ENCODE data around the gene ANKRD13B. TPM values are rescaled to one million over a fixed set of nuclear protein-coding genes. Genes with fewer than 3 reads are reported as not detected.

ANKRD13B gene
- total RNA-seq, 1 donor from 2014 or later = 16.7 TPM

GRCh38 chr17:29625037-29625750, 32.3 kb downstream of the ANKRD13B start:
- H3K27ac ChIP-seq = no peak overlapping the region
- no peaks in the 10 kb centered on the region for H3K27me3 ChIP-seq
- intact Hi-C loops (cut with DNase I) = no loop called here
- peaks cover 0 to 6% of the 10 kb centered on the region in 2 donors for H3K4me1 ChIP-seq
- H3K4me3 ChIP-seq = no peak overlapping the region
- TF ChIP-seq, protein P1, sequence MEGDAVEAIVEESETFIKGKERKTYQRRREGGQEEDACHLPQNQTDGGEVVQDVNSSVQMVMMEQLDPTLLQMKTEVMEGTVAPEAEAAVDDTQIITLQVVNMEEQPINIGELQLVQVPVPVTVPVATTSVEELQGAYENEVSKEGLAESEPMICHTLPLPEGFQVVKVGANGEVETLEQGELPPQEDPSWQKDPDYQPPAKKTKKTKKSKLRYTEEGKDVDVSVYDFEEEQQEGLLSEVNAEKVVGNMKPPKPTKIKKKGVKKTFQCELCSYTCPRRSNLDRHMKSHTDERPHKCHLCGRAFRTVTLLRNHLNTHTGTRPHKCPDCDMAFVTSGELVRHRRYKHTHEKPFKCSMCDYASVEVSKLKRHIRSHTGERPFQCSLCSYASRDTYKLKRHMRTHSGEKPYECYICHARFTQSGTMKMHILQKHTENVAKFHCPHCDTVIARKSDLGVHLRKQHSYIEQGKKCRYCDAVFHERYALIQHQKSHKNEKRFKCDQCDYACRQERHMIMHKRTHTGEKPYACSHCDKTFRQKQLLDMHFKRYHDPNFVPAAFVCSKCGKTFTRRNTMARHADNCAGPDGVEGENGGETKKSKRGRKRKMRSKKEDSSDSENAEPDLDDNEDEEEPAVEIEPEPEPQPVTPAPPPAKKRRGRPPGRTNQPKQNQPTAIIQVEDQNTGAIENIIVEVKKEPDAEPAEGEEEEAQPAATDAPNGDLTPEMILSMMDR (IDR thresholded peaks at IDR 0.05) = no peak
- DNase-seq (ENCODE audit: low spot score in 2 of 2) = no peak
- no peaks in the 10 kb centered on the region for H3K9me3 ChIP-seq
- H3K36me3 ChIP-seq = no peaks in the 10 kb centered on the region

DNA sequence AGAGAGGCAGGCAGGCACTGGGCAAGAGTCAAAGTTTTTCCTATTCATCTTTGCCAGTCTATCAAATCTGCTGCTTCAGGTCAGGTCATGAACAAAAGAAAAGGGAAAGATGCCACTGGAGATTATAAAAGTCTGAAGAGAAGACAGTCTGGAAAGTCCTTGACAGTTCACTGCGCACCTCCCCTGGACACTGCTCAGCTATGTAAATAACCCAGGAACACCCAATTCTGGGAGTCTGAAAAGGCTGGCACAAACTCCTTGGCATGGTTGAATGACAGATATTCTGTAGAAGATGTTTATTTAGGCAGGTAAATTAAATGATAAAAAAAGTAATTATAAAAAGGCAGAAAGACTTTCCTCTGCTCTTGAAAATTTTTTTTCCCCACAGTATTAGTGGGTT, 35.0 kb downstream of the ANKRD13B start:
- H3K4me3 ChIP-seq = no peak overlapping the region
- intact Hi-C loops (cut with DNase I) = no loop called here
- no peak for DNase-seq (ENCODE audit: low spot score in 2 of 2)
- no peaks in the 10 kb centered on the region for H3K9me3 ChIP-seq
- no peaks in the 10 kb centered on the region for H3K4me1 ChIP-seq
- TF ChIP-seq, protein P1 (IDR thresholded peaks at IDR 0.05) = no peak
- H3K27ac ChIP-seq = no peak overlapping the region
- H3K27me3 ChIP-seq = no peaks in the 10 kb centered on the region
- H3K36me3 ChIP-seq = peaks cover 12 to 14% of the 10 kb centered on the region in 2 donors

DNA sequence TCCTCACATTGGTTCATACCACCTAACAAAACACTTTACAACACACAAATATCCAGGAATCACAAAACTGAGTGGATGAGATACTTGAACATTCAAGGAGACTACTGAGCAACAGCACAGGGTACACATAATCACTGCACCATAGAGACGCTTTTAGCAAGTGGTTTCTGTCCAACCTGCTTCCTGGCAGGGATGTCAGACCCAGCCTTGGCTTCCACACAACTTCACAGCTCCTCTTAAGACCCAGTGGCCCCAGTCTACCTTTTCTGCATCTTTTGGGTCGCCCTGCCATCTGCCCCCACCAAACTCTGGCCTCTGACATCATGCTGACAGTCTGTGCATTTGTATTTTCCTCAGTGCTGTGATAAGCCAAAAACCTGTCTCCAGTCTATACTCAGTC, 35.7 kb downstream of the ANKRD13B start:
- intact Hi-C loops (cut with DNase I) = no loop called here

DNA sequence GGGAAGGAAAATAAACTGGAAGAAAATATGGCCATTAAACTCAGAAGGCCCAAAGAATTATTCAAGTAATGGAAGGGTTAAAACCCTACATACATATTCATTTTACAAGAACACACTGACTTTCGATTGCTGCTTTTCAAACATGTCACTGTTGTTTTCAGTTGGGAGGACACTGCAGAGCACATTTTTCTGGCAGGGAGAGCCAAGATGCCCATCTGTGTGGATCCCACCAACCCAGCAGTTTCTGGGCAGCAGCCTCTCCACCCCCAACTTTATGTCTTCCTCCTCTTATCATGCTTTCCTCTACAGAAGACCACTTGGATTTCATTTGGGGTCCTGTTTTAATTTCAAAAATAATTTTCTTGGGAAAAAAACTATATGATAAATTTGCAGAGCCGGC, 36.9 kb downstream of the ANKRD13B start:
- Histone ChIP-seq H3K27ac (no peak overlapping the region), H3K36me3 (peaks cover 12 to 14% of the 10 kb centered on the region in 2 donors)
- intact Hi-C loops (cut with DNase I) = no loop called here

More for the DNA sequence above, 35.7 kb downstream of the ANKRD13B start:
- Histone ChIP-seq H3K27me3 (no peaks in the 10 kb centered on the region), H3K9me3 (no peaks in the 10 kb centered on the region), H3K4me3 (no peak overlapping the region), H3K36me3 (peaks cover 12 to 14% of the 10 kb centered on the region in 2 donors), H3K4me1 (no peaks in the 10 kb centered on the region), H3K27ac (no peak overlapping the region)
- TF ChIP-seq, protein P1 (IDR thresholded peaks at IDR 0.05) = no peak
- DNase-seq (ENCODE audit: low spot score in 2 of 2) = no peak

GRCh38 chr17:29630630-29631193, 37.8 kb downstream of the ANKRD13B start:
- Histone ChIP-seq H3K36me3 (peaks cover 12 to 14% of the 10 kb centered on the region in 2 donors), H3K4me3 (no peak overlapping the region), H3K27ac (no peak overlapping the region), H3K27me3 (no peaks in the 10 kb centered on the region), H3K4me1 (no peaks in the 10 kb centered on the region), H3K9me3 (no peaks in the 10 kb centered on the region)
- no peak for DNase-seq (ENCODE audit: low spot score in 2 of 2)
- TF ChIP-seq, protein P1 (IDR thresholded peaks at IDR 0.05) = no peak
- intact Hi-C loops (cut with DNase I) = no loop called here

More for the DNA sequence above, 36.9 kb downstream of the ANKRD13B start:
- no peaks in the 10 kb centered on the region for H3K27me3 ChIP-seq
- H3K9me3 ChIP-seq = no peaks in the 10 kb centered on the region
- DNase-seq (ENCODE audit: low spot score in 2 of 2) = no peak
- no peaks in the 10 kb centered on the region for H3K4me1 ChIP-seq
- H3K4me3 ChIP-seq = no peak overlapping the region
- TF ChIP-seq, protein P1 (IDR thresholded peaks at IDR 0.05) = no peak
